Activated T-helper 1 cell treated with anti-CD3 and anti-CD28 coated beads, Interleukin-12 subunit alpha, Interleukin-12 subunit beta, Interleukin-2, Interleukin-4 antibody, amounts not matched to agents 30 ng/mL and 10 ng/mL and 1 ng/mL, durations not matched to agents 14 hours and 24 hours and 36 hours (primary cell): ENCODE data around the gene ATR. TPM values are rescaled to one million over a fixed set of nuclear protein-coding genes. Genes with fewer than 3 reads are reported as not detected.

Experiments used
- DNase-seq: peaks from one replicate; pipeline ENCODE4 v3.0.0; 2021; ENCODE audit warnings: low spot score
- H3K27ac Mint-ChIP-seq: one replicate; pipeline ENCODE4 v1.8.0; 2021; ENCODE audit warnings: mild to moderate bottlenecking, mixed read lengths
- H3K27me3 Mint-ChIP-seq: one replicate; pipeline ENCODE4 v1.8.0; 2022; ENCODE audit warnings: mild to moderate bottlenecking, moderate library complexity, mixed read lengths; ENCODE audit not compliant: insufficient read depth
- H3K36me3 Mint-ChIP-seq: one replicate; pipeline ENCODE4 v1.8.0; 2021; ENCODE audit warnings: low read depth, mixed read lengths
- H3K4me1 Mint-ChIP-seq: one replicate; pipeline ENCODE4 v1.8.0; 2021; ENCODE audit warnings: low read depth, mixed read lengths
- H3K4me3 Mint-ChIP-seq: one replicate; pipeline ENCODE4 v1.8.0; 2021; ENCODE audit warnings: mild to moderate bottlenecking, moderate library complexity, mixed read lengths
- H3K9me3 Mint-ChIP-seq: one replicate; pipeline ENCODE4 v1.8.0; 2021; ENCODE audit warnings: mixed read lengths
- intact Hi-C: fragments of 100-400 bp; cut with micrococcal nuclease; formaldehyde crosslinking; loops from one replicate; pipeline ENCODE4 v1.15.1; 2024
- total RNA-seq: library from RNA; stranded (reverse); gene quantifications from 2 replicates; pipeline ENCODE4 v1.2.3, GENCODE V29; 2022

The ATR gene
- total RNA-seq, 1 donor from 2014 or later, result 27.0 TPM

DNA sequence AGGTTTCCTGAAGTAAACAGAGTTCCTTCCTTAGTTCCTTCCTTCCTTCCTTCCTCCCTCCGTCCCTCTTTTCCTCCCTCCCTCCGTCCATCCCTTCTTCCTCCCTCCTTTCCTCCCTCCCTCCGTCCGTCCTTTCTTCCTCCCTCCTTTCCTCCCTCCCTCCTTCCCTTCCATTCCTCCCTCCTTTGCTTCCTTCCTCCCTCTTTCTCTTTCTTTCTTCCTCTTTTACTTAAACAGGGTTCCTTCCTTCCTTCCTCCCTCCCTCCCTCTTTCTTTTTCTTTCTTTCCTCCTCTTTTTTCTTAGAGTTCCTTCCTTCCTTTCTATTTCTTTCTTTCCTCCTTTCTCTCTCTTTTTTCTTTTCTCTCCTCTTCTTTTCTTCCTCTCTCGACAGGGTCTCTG, 35.2 kb downstream of the ATR start:
- Mint-ChIP-seq H3K4me1 (no peaks in the 10 kb centered on the region), H3K4me3 (no peak overlapping the region), H3K36me3 (peaks cover 14% of the 10 kb centered on the region), H3K27me3 (no peaks in the 10 kb centered on the region), H3K27ac (peak overlapping the region; percentile 47), H3K9me3 (no peaks in the 10 kb centered on the region)
- DNase-seq, result no peak
- intact Hi-C loops, result no loop called here

DNA sequence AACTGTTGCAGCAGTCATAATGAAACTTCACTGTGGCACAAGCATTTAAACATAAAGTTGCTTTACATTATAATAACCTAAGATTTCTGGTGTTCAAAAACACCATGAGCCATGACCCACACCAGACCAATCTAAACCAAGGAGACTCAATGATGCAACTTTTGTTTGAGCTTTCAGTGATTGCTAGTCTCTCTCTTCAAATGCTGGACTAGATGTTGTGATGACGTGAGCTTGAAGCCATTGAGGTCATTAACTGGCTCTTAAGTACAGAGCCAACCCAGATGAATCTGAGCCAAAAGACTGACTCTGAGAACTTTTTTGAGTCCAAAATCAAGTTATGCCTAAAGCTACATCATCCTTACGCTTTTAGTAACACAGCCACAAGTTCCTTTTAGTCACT, 36.5 kb downstream of the ATR start:
- Mint-ChIP-seq H3K9me3 (no peaks in the 10 kb centered on the region), H3K27ac (no peak overlapping the region), H3K27me3 (no peaks in the 10 kb centered on the region), H3K36me3 (peaks cover 11% of the 10 kb centered on the region), H3K4me1 (no peaks in the 10 kb centered on the region), H3K4me3 (no peak overlapping the region)
- intact Hi-C loops, result no loop called here
- no peak for DNase-seq

DNA sequence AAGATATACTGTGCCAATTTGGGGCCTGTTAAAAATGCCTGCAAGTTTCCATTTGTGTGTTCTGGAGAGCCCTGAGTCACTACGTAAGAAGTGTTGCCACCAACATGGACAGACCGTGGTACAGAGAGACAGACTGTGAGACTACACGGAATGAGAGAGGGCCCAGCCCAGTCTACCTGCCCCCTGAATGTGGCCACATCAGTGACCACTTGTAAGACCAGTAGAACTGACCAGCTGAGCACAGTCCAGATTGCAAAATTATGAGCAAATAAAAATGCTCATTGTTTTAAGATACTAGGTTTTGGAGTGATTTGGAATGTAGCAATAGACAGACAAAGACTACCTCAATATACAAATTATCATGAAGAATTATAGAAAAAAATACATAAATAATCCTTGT, 42.0 kb downstream of the ATR start:
- Mint-ChIP-seq H3K36me3 (peaks cover 36% of the 10 kb centered on the region), H3K27ac (no peak overlapping the region), H3K4me1 (no peaks in the 10 kb centered on the region), H3K9me3 (peaks cover 5% of the 10 kb centered on the region), H3K4me3 (no peak overlapping the region), H3K27me3 (no peaks in the 10 kb centered on the region)
- no peak for DNase-seq
- intact Hi-C loops, result no loop called here

DNA sequence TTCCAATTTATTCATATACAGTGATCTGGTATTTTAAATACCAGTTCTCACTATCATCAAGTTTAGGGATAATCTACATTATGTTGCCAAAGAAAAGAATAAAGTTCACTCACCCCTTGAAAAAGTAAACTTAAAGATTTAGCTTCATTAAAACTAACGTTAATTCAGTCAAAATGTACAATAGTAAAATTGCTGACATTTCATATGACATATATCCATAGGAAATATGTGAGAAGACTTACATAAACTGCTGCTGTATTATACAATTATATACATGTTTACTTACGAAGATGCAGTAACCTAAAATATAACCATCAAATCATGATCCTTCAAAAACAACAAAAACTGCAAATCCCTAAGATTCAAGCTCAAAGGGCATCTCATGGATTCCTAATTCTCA, 44.0 kb downstream of the ATR start:
- no peak for DNase-seq
- Mint-ChIP-seq H3K4me1 (peaks cover 13% of the 10 kb centered on the region), H3K27me3 (no peaks in the 10 kb centered on the region), H3K36me3 (peaks cover 40% of the 10 kb centered on the region), H3K27ac (no peak overlapping the region), H3K4me3 (no peak overlapping the region), H3K9me3 (peaks cover 5% of the 10 kb centered on the region)
- intact Hi-C loops, result no loop called here

DNA sequence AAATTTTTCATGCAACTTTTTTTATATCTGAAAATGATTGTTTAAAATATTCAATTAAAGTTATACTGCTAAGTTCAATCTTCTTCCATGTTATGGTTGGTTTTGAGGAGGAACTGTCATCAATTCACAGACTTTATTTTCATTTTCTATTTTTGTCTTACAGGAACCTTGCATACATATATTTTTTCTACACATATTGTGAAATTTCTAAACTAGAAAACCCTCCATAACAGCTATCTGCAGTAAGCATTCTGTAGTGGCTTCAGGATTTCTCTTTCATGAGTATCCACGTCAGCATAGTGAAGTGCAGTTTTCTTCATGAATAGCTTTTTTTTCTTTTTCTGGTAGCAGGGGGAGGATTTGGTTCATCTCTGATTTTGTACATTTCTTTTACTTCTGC, 48.2 kb downstream of the ATR start:
- H3K27me3 Mint-ChIP-seq, result no peaks in the 10 kb centered on the region

DNA sequence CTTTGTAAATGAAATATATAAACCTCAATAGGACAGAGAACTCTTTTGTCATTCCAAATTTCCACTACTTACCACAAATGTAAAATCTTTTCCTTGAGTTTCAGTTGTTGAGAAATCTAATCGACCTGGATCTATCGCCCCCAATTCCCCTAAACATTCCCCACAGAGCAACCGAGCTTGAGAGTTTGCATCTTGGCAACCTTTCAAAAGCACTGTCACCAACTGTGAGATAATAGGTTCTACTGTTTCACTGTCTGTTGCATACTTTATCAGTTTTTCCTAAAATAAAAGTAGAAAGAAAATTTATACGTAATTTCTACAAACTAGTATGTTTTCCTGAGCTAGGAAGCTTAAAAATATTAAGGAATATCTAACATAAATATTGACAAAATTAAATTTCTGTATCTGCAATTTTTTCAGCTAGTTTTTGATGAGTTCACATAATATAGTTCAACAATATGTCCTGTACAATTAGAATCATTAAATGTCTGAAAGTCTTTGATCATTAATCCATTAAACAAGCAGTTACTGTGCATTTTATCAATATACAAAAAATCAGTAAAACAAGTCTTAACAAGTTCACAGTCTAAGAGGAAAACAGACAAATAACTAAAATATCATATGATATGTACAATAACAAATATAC, 54.5 kb downstream of the ATR start:
- no peak for DNase-seq
- Mint-ChIP-seq H3K27ac (no peak overlapping the region), H3K27me3 (no peaks in the 10 kb centered on the region), H3K9me3 (no peaks in the 10 kb centered on the region), H3K4me1 (peaks cover 5% of the 10 kb centered on the region), H3K36me3 (peaks cover 18% of the 10 kb centered on the region), H3K4me3 (no peak overlapping the region)
- intact Hi-C loops, result no loop called here

More for the DNA sequence above, 48.2 kb downstream of the ATR start:
- no peak for DNase-seq
- Mint-ChIP-seq H3K9me3 (peaks cover 5% of the 10 kb centered on the region), H3K4me1 (peaks cover 13% of the 10 kb centered on the region), H3K4me3 (no peak overlapping the region), H3K27ac (no peak overlapping the region), H3K36me3 (peaks cover 36% of the 10 kb centered on the region)
- intact Hi-C loops, result no loop called here

DNA sequence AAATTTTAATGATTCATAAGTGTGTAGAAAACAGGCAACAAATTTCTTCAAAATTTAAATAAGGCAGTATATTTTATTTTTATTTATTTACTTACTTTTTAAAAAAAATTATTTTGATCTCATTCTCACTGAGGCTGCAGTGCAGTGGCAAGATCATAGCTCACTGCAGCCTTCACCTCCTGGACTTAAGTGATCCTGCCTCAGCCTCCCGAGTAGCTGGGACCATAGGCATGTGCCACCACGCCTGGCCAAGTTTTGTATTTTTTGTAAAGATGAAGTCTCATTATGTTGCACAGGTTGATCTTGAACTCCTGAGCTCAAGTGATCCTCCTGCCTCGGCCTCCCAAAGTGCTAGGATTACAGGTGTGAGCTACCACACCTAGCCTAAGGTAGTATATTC, 69.5 kb downstream of the ATR start:
- Mint-ChIP-seq H3K27ac (peak overlapping the region; percentile 88), H3K4me1 (peaks cover 12% of the 10 kb centered on the region), H3K4me3 (peak overlapping the region; percentile 75), H3K36me3 (peaks cover 27% of the 10 kb centered on the region), H3K27me3 (no peaks in the 10 kb centered on the region), H3K9me3 (no peaks in the 10 kb centered on the region)
- intact Hi-C loops, result loop anchor here (5.0 kb wide), 1 partner anchor 493 kb away; the partner anchor contains the start of gene U2SURP
- DNase-seq, result no peak

DNA sequence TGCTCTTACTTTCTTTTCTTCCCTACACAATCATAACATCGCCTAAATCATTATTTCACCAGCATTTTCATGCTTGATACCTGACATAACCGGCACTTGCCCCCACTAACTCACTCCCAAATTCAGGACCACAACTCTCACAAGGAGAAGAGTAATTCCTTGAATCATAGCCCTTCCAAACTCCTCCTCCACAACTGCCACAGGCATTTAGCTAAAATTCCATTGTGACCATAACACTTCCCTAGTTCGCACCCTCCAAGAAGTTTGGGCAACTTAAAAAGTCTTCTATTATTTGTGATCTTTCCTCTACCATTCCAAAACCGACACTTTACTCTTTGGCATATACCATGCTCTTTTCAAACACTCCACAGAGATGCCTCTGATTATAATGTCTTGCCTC, 71.3 kb downstream of the ATR start:
- H3K4me3 Mint-ChIP-seq, result no peak overlapping the region
- intact Hi-C loops, result loop anchor here (5.0 kb wide), 1 partner anchor 495 kb away; the partner anchor contains the start of gene U2SURP

DNA sequence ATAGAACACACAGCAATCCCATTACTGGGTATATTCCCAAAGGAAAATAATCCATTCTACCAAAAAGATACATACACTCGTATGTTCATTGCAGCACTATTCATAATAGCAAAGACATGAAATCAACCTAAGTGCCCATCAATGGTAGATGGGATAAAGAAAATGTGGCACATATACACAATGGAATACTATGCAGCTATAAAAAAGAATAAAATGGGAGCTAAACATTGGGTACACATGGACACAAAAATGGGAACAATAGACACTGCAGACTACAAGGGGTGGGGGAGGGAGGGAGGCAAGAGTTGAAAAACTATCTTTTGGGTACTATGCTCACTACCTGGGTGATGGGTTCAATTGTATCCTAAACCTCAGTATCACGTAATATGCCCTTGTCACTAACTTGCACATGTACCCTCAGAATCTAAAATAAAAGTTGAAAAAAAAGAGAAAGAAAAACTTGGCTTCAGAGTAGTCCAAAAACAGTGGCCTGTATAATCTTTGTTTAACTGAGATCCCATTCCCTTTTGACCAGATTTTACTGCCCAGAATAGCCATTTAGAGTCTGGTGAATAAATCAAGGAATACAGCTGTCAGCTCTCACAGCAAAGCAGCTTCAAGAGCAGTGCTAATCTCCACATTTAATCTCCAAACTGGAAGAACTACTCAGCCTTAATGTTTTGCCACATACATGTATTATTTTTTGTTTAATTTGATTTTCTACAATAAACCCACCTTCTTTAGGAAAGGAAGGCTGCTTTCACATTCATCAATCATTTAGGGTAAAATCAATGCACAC, 76.1 kb downstream of the ATR start:
- H3K4me3 Mint-ChIP-seq, result no peak overlapping the region
- H3K4me1 Mint-ChIP-seq, result peaks cover 30% of the 10 kb centered on the region
- no peak overlapping the region for H3K27ac Mint-ChIP-seq
- H3K27me3 Mint-ChIP-seq, result no peaks in the 10 kb centered on the region
- peaks cover 7% of the 10 kb centered on the region for H3K9me3 Mint-ChIP-seq
- intact Hi-C loops, result no loop called here
- H3K36me3 Mint-ChIP-seq, result peaks cover 42% of the 10 kb centered on the region
- no peak for DNase-seq

More for the DNA sequence above, 71.3 kb downstream of the ATR start:
- peaks cover 5% of the 10 kb centered on the region for H3K9me3 Mint-ChIP-seq
- no peak for DNase-seq
- peaks cover 12% of the 10 kb centered on the region for H3K4me1 Mint-ChIP-seq
- peaks cover 30% of the 10 kb centered on the region for H3K36me3 Mint-ChIP-seq
- H3K27ac Mint-ChIP-seq, result peak overlapping the region; percentile 0
- H3K27me3 Mint-ChIP-seq, result no peaks in the 10 kb centered on the region

DNA sequence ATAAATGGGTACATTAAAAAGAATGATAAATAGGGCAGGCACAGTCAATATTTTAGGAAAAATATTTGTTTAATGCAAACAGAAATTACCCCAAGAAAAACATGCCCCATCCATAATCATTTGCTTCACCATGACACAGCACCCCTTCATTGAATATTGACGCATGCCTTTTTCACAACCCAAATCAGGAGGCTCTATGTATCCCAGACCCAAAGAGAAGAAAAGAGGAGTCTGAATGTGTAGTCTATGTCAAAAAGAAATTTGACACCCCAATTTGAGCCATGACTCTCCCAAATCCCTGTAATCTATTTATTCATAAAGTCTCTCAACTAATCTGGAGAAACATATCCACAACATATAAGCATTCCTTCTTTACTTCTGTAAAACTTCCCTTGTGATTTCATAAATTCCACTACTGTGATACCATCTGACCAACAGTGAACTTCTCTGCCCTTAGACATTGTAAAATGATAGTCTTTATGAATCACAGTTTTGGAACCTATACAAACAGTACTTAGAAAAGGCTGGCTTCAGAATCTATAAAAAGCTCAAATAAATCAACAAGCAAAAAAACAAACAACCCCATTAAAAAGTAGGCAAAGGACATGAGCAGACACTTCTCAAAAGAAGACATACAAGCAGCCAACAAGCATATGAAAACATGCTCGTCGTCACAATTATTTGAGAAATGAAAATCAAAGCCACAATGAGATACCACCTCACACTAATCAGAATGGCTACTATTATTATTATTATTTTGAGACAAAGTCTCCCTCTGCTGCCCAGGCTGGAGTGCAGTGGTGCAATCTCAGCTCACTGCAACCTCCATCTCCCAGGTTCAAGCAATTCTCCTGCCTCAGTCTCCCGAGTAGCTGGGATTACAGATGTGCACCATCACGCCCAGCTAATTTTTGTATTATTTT, 77.3 kb downstream of the ATR start:
- peaks cover 7% of the 10 kb centered on the region for H3K9me3 Mint-ChIP-seq
- DNase-seq, result no peak
- intact Hi-C loops, result no loop called here
- peaks cover 37% of the 10 kb centered on the region for H3K36me3 Mint-ChIP-seq
- H3K4me1 Mint-ChIP-seq, result peaks cover 22% of the 10 kb centered on the region
- no peaks in the 10 kb centered on the region for H3K27me3 Mint-ChIP-seq
- no peak overlapping the region for H3K27ac Mint-ChIP-seq
- no peak overlapping the region for H3K4me3 Mint-ChIP-seq

DNA sequence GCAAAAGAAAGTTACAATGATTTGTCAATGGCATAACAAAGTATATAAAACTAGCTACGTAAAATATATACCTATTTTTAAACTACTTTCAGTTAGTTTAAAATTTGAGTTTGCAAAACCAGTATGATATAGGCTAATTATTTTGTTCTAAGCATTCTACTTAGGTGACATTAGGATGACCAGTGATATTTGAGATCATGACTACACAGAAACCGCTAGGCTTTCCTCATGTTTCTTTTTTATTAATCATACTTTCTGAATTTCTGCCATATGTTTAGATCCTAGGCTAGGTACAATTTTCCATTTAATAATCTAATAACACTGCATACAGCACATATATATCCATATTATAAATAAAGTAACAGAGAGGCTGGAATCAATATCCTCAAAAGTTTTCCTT, 78.3 kb downstream of the ATR start:
- no peak for DNase-seq
- Mint-ChIP-seq H3K27ac (no peak overlapping the region), H3K4me3 (no peak overlapping the region), H3K9me3 (peaks cover 7% of the 10 kb centered on the region), H3K4me1 (peaks cover 22% of the 10 kb centered on the region), H3K27me3 (no peaks in the 10 kb centered on the region), H3K36me3 (peaks cover 35% of the 10 kb centered on the region)
- intact Hi-C loops, result no loop called here

DNA sequence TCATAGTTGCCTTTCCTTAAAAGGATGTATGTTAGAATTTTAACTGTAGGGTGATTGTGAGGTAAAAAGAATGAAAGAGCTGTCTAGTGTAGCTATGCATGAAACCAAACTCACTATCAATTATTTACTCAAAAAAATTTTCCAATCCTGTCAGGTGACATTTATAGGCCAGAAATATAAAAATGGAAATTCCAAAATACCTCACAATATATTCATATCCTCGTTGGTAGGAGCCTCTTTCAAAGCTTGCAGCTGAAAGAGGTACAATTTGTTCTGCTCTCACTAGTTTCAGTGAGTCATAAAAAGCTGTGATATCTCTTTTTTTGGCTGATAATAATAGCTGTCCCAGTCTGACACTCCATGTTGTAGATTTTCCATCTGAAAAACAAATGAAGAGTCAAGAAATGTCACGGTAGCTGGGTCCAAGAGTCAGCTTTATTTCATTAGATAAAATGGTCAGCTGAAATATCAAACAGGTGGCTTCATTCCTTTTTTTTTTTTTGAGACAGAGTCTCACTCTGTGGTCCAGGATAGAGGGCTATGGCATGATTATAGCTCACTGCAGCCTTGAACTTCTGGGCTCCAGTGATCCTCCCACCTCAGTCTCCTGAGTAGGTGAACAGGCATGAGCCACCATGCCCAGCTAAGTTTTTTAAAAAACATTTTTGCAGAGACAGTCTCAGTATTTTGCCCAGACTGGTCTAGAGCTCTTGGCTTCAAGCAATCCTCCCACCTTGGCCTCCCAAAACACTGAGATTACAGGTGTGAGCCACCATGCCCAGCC, 79.9 kb downstream of the ATR start:
- peak overlapping the region; percentile 19 for H3K27ac Mint-ChIP-seq
- peaks cover 38% of the 10 kb centered on the region for H3K36me3 Mint-ChIP-seq
- DNase-seq, result no peak
- intact Hi-C loops, result loop anchor here (1.0 kb wide), 1 partner anchor 52 kb away; no protein-coding TSS in a partner anchor
- peaks cover 22% of the 10 kb centered on the region for H3K4me1 Mint-ChIP-seq
- H3K4me3 Mint-ChIP-seq, result no peak overlapping the region
- peaks cover 7% of the 10 kb centered on the region for H3K9me3 Mint-ChIP-seq
- H3K27me3 Mint-ChIP-seq, result no peaks in the 10 kb centered on the region
